Stimulated activated CD4-positive, alpha-beta T cell treated with anti-CD3 and anti-CD28 coated beads, Interleukin-15, amount 100 ng/mL, for 48 hours (primary cell): ENCODE results near the gene MS4A10.
"Not testable (repeated sequence)": the region's sequence is repeated elsewhere in the genome, so short reads cannot be mapped to it uniquely, and the experiment has no call there.

Experiments
- DNase-seq, 2 donors: peaks; one replicate each; pipeline ENCODE4 v3.0.0-alpha.2; 2020; ENCODE audit warnings: low read depth in 2 of 2

Gene MS4A10

DNA sequence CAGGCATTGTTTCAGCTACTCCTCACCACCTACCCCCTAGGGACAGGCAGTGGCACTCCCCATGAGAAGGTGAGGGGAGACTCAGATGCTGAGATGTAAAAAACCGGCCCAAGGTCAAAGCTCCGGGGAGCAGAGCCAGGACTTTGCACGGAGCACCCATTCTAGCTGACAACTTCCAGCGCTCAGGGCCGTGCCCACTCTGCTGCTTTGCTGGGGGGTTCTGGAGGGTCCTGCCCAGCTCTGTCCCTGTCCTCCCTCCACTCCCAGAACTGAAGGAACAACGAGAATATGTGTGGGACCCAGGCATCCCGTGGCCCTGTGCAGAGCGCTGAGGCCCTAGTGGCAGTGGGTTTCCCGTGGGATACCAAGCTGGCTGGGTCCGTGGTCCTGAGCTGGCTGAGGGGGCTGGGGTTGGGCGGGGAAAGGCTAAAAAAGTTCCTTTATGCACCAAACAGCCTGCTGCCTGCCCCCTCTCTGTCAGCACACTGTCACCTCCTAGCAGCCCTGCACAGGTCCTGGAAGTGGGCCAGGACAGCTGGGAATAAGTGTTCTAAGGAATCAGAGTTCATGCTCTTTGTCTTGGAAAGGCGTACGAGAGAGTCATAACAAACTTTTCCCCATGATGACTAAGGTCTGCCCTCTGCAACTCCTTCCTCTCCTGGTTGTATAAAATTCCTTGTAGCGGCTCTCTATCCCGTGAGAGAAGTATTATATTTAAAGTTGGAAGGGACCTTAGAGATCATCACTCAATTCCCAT lies 1.9 kb downstream of the MS4A10 start:
- DNase-seq: no peak

DNA sequence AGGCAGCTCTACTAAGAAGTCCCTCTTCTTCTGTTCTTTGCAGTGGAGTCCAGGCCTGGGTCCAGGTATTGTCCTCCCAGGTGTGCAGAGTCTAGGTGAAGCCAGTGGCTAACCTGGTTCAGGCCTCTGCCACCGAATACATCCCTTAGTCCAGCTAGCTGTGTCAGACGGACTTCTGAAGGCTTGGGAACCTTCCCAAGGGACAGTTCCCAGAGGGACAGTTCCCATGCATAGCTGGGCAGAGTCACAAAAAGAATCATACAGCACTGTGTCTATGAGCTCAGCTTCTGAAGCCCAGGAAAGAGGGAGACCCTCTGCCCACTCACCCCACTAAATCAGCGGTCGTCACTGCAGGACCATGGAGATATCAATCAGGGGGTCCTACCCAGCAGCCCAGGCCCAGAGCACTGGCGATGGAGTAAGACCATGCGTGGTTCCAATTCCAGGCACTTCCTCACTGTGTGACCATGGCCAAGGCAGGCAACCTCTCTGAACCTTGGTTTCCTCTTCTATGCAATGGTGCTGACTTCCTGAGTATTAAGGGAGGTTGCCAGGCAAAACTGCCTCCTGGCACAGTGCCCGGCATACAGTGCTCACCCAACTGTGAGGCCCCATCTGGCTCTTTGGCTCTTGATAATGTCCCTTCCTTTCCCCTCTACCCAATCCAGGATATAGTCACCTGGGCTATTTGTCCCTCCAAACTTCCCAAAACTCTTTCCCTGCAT lies 3.4 kb downstream of the MS4A10 start:
- no peak for DNase-seq

DNA sequence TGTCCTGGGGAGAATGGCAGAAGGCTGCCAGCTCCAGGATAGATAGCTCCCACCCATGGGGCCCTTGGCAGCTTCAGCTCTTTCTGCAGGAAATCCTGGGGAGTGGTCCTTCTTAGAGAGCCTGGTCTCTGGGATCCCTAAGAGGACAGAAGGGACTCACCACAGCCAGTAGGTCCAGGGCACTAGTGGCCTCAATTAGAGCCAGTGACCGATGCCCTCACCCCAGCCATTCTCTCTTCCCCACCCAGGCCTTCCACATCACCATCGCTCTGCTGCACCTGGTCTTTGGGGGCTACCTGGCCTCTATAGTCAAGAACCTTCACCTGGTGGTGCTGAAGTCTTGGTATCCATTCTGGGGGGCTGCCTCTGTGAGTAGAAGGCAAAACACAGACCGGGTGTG lies 5.6 kb downstream of the MS4A10 start:
- DNase-seq: no peak

DNA sequence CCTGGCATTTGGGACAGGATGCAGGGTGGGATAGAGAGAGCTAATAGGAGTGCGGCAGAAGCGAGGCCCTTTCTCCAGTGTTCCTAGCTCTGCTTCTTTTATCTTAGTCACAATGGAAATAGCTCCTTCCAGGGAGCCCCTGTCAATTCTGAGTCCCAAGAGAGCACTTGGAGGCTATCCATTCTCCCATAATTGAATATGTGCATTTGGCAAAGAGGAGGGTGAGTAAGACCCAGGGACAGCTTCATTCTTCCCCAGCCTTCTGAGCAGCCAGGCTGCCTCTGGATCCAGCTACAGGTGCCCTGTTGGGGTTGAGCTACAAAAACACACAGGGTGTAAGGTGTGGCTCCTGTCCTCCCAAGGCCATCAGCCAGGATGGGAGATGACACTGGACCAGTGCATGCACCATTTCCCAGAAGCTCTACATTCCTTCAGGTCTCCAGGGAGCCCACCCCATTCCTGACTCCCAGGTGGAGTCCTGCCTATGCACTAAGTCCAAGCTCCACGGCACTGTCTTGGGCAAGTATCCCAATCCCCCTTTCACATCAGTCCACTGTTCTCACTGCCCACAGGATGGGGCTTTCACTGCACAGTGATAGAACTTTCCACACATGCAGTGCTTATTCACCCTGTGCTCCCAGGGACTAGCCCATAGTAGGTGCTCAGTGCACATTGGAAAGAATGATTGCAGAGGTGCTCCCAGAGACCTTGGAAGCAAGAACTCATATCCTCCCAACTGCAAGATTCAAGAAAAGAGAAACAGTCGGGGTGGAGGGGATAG lies 6.2 kb downstream of the MS4A10 start:
- DNase-seq: no peak

DNA sequence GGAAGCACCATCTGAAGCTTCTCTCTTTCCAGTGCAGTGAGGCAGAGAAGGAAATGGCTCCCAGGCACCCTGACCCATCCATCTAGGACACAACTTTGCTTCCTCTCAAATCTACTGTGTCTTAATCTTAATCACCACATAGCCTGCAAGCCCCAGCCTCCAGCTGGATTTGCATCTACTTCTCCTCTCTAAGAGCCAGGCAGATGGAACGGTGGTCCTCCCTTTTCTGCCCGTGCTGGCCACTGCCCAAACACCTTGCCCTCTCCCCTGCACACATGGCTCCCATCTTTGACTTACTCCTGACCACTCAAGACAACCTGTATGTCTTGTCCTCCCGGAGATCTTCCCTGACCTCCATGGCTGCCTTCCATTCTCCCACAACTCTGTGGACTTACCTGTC lies 7.4 kb downstream of the MS4A10 start:
- DNase-seq: no peak

DNA sequence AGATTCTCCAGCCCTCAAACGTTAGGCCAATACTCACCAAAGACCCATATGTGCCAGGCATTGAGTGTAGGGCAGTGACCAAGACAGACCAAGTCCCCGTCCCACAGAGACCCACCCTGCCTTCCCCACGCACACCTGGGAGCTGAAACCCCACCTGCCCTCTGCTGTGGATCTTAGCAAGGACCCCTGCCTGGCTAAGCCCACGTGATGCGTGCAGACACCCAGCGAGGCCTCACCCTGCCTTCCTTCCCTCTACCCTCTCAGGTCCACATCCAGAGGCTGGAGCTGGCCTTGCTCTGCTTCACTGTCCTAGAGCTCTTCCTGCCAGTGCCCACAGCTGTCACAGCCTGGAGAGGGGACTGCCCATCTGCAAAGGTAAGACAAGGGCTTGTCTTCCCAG lies 10.2 kb downstream of the MS4A10 start:
- DNase-seq: no peak

DNA sequence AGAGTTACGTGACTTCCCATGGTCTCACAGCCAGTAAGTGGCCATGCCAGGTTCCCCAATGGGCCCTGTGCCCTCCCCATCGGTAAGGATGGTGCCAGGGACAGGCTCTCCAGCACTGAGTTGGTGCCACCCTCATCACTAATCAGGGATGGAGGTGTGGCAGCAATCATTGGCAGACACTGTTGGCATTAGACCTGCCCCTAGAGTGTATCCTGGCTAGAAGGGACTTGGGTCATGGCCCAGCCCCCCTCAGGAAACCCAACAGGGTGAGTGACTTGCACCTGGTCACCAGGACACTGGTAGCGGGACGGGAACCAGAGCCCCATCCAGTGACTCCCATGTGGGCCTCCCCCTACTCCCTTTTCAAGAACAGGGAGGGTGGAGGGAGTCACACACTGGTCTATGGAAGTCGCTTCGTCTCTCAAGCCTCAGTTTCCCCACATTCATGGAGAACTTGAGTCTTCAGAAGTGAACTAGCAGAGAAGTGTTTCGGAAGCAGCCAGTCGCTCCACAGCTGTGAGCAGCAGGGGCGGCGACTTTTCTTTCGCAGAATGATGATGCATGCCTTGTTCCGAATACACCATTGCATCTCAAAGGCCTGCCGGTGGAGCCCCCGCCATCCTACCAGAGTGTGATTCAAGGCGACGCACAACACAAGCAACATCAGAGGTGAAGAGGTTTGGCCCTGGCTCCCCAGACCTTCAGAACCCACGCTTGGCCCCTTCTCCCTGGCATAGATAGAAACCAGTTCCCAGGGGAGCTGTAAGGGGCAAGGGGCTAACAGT lies 12.9 kb downstream of the MS4A10 start:
- no peak for DNase-seq

DNA sequence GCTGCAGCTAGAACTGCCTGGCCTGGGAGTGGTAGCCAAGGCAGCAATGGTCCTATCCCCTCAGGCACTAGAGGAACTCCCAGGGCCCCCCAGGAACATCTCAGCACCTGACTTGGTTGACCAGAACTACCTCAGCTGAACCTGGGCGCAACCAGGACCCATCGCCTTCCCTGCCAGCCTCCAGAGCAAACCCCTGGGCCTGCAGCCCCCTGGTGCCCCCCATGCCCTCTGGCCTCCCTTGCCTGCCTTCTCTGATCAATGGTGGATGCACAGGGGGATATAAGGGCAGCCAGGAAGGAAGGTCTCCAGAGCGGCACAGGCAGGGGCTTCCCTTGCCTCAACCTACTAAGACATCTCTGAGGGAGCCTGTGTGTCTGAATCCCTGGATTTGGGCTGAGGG lies 13.5 kb downstream of the MS4A10 start:
- DNase-seq: no peak

DNA sequence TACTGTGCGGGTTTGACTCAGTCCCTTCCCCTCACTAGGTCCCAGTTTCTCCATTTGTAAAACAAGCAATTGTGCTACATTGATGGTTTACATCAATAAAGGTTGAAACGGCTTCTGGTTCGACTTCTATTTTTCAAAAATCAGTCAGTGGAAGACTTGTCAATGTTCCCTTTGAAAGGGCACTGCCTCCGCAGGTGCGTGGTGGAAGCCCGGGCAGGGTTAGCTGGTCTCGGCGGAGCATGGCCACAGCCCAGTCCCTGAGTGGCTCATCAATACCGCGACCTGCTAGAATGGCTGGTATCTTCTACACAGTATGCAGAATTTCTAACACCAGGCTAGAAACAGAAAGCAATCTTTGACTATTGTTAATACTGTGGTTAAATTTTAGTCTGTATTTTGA lies 16.1 kb downstream of the MS4A10 start:
- no peak for DNase-seq

DNA sequence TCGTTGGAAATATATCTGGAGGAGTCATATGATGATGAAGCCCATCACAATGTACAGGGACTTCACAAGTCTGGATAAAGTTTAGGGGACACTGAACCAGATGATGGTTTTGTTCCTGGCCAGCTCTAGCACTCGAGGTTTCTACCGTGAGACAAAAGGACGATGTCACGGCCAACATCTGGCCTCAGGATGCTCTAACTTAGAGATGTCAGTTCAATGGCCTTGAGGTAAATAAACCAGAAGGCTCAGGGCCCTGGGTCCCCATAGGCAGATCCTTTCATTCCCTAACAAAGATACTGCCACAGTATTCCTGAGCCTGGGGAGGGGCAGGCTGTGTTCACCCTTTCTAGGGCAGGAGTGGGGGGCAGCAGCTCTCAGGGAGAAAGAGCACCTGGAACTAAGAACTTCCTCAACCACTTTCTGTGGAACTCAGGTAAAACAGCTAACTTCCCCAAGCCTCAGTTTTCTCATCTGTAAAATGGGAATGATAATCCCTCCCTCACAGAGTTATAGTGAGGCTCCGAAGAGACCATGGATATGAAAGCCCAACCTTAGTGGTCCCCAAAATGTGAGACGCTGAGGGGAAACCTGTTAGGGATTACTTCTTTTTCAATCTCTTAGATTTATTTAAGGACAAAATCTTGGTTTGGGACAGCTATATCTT lies 18.3 kb downstream of the MS4A10 start:
- DNase-seq: no peak

DNA sequence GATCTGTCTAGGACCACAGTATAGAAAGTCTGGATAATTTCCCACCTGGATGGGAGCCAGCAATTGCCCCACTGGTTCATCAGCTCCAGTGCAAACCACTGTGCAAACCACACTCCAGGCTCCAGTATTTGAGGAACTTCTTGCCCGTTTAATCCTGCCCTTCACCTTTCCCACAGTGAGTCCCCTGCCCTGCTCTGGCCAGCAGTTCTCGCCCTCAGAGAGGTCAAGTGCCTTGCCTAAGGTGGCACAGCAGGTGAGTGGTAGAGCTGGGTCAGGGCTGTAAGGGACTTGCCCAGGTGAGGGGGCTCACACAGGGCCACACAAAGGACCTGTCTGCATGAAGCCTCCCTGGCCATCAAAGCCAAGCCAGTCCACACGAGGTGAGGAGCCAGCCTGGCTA lies 24.1 kb downstream of the MS4A10 start:
- DNase-seq: no peak

DNA sequence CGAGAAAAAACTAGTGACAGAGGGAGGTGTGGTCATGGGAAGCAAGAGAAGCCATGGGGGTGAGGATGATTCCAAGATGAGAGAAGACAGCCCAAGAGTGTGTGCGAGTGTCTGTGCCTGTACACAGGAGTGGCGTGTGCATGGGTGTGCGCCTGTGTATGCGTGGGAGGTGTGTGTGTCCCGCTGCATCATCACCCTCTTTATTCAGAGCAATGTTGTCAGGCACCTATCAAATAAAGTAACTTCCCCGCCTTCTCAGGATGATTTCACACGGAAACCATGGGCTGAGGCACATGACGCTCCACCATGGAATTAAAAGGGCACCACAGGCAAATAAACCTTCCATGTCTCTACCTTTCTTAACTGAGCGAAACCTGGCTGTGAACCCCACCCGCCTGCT lies 24.6 kb downstream of the MS4A10 start:
- DNase-seq: no peak

DNA sequence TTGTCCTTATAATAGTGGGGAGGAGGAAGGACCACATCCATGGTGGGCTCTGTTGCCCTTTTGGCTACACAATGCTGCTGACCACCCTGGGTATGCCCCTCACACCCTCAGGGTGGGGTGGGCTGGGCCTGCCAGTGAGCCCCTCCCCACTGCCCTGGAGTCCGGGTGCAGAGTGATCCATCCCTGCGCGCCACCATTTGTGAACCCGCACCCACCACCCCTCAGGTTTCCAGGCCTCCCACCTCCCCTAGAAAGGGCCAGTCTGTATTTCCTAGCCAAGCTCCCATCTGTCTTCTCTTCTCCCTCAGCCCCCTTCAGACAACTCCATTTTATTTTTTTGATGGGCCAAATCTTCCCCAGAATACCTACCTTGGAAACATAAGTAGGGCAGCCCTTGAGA lies 25.0 kb downstream of the MS4A10 start:
- no peak for DNase-seq

DNA sequence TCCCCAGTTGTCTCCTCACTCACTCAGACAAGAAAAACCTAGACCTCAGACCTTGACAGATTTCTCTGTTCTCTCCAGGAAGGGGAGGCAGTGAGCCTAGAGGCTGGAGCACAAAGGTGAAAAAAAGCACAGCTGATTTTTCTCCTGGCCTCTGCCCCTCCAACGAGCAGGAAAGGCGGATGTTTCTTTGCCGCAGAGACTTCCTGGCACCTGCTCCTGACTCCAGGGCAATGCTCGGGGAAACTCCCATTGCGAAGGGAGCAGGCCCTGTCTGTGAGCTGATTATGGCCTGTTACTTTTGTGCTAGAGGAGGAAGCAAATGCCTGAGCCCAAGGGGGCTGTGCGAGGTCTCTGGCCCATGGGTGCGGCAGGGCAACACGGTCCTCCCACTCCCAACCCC lies 25.4 kb downstream of the MS4A10 start:
- no peak for DNase-seq

DNA sequence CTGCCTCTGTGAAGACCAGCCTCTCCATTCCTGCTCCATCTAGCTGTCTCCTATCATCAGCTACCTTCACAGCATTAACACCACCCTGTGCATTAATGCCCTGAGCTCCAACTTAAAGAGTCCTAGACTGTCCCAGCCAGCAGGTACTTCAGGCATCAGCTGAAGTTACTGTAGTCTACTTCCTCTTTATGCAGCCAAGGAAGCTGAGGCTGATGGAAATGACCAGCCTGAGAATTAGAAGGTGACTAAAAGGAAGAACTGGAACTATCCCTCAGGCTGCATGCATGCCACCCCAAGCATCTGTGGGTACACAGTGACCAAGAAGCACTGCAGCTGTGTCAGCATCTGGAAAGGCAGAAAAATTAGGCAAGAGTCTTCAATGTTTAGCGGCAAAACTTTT lies 28.2 kb downstream of the MS4A10 start:
- DNase-seq: no peak

DNA sequence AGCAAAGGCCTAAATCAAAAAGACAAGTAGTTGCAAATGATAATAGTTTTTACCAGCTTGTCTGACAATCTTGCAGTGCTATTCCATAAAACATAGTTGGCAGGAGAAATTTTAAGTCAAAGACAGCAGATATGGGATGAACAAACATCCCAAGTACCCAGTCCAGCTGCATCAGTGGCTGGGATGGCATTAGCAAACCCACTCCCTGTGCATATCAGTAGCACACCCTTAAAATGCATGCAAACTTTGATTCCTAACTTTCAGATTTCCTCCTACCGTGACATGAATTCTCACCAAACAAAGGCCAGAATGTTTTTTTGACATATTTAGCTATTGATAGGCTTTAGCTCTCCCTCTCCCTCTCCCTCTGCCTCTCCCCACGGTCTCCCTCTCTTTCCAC lies 29.0 kb downstream of the MS4A10 start:
- no peak for DNase-seq

DNA sequence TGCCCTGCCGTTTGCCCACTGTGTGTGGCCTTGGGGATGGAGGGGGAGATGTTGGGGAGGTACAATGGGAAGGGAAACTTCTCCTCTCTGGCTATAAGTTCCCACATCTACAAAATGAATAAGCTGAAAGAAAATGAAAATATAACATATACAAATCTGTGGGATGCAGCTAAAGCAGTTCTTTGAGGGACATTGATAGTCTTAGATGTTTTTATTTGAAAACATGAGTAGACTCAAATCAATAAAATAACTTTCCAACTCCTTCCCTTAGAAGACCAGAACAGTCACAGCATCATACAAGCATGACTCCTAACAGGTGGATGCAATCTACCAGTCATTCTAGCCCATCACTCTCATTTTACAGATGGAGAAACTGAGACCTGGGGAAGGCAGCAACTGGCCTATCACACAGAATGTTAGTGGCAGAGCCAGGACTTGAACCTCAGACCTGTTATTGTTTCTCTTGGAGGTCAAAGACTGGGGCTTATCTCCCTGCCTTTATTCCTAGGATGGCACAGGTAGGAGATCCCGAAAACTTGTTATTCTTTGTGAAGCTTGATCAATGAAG lies 31.5 kb downstream of the MS4A10 start:
- DNase-seq: no peak

DNA sequence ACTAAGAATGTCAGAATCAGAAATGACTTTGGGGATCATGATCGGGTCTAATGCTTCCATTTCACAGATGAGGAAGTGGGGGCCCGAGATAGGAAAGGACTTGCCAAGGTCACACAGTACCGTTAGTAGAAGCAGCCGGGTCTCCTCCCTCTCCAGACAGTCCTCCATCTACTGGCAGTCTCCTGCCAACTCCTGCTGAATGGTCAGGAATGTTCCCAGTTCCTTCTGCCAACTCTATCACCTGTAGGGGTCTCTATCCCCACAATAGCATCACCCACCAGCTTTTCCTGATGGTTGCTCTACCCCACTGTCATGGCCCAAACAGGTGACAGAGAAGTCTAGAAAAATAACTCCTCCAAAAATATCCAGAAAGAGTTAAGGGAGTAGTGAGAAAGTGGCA lies 32.9 kb downstream of the MS4A10 start:
- DNase-seq: no peak

DNA sequence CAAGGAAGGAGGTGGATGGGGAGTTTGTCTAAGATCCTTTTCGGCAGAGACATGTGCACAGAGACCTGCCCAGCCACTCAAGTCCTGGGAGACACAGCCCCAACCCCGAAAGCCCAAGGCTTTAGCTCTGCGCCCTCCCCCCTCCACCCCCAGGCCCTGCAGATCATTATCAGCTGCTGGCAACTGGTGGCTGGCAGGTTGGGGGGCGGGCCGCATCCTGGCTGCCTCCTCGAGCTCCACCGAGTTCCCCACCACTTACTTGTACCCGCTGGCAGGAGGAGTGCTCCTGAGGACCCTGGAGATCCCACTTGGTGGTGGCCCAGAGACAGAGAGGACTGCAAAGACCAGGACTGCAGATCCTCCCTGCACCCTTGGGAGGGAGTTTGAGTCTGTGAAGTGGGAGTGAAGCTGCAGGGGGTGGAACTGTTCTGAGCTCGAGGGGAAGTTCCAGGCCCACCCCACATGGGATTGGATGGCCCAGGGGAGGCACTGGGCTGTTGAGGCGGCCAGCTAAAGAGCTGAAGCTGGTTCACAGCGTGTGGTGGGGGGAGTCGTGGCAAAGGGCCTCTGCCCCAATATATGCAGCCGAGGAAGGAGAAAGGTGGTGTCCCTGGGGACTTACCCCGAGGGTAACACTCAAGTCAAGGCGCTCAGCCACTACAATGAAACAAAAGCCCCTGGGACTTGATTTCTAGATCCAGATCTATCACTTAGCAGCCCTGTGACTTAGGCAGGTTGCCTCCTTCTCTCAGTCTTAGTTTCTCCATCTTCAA lies 36.9 kb downstream of the MS4A10 start:
- no peak for DNase-seq

DNA sequence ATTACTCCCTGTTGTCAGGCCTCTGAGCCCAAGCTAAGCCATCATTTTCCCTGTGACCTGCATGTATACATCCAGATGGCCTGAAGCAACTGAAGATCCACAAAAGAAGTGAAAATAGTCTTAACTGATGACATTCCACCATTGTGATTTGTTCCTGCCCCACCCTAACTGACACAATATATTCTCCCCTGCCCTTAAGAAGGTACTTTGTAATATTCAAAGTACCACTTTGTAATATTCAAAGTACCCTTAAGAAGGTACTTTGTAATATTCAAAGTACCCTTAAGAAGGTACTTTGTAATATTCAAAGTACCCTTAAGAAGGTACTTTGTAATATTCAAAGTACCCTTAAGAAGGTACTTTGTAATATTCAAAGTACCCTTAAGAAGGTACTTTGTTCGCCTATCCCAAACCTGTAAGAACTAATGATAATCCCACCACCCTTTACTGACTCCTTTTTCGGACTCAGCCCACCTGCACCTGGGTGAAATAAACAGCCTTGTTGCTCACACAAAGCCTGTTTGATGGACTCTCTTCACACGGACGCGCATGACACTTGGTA lies 38.7 kb downstream of the MS4A10 start:
- DNase-seq: not testable (repeated sequence)
